T-helper 2 cell treated with Interferon-gamma antibody and Interleukin-4, amounts not matched to agents 5 μg/mL and 100 μg/mL, for 36 hours (primary cell): ENCODE results near the gene EVA1C.
"Not testable (repeated sequence)": the region's sequence is repeated elsewhere in the genome, so short reads cannot be mapped to it uniquely, and the experiment has no call there.

Experiments used
- DNase-seq: peaks from one replicate; pipeline ENCODE4 v3.0.0; 2021; ENCODE audit warnings: low spot score
- H3K27ac Mint-ChIP-seq: one replicate; pipeline ENCODE4 v1.8.0; 2021; ENCODE audit warnings: mild to moderate bottlenecking, mixed read lengths
- H3K27me3 Mint-ChIP-seq: one replicate; pipeline ENCODE4 v1.8.0; 2021; ENCODE audit warnings: low read depth, mixed read lengths
- H3K36me3 Mint-ChIP-seq: one replicate; pipeline ENCODE4 v1.8.0; 2021; ENCODE audit warnings: low read depth, mixed read lengths
- H3K4me1 Mint-ChIP-seq: one replicate; pipeline ENCODE4 v1.8.0; 2021; ENCODE audit warnings: low read depth, mixed read lengths
- H3K4me3 Mint-ChIP-seq: one replicate; pipeline ENCODE4 v1.8.0; 2022; ENCODE audit warnings: mild to moderate bottlenecking, moderate library complexity, mixed read lengths
- H3K9me3 Mint-ChIP-seq: one replicate; pipeline ENCODE4 v1.8.0; 2021; ENCODE audit warnings: mixed read lengths

The EVA1C gene

GRCh38 chr21:32381571-32381970 lies 30.9 kb upstream of the EVA1C start:
- Mint-ChIP-seq H3K4me1 (no peaks in the 10 kb centered on the region), H3K9me3 (no peaks in the 10 kb centered on the region)

GRCh38 chr21:32382108-32382644 lies 30.3 kb upstream of the EVA1C start:
- Mint-ChIP-seq H3K9me3 (no peaks in the 10 kb centered on the region), H3K36me3 (peaks cover 38% of the 10 kb centered on the region), H3K27ac (no peak overlapping the region), H3K4me1 (no peaks in the 10 kb centered on the region), H3K27me3 (no peaks in the 10 kb centered on the region), H3K4me3 (no peak overlapping the region)
- DNase-seq, result no peak

More at GRCh38 chr21:32381571-32381970, 30.9 kb upstream of the EVA1C start:
- no peak for DNase-seq
- H3K27me3 Mint-ChIP-seq, result no peaks in the 10 kb centered on the region
- no peak overlapping the region for H3K4me3 Mint-ChIP-seq
- no peak overlapping the region for H3K27ac Mint-ChIP-seq
- peaks cover 38% of the 10 kb centered on the region for H3K36me3 Mint-ChIP-seq

- Mint-ChIP-seq H3K9me3 (no peaks in the 10 kb centered on the region), H3K27me3 (no peaks in the 10 kb centered on the region), H3K27ac (no peak overlapping the region), H3K36me3 (peaks cover 42% of the 10 kb centered on the region), H3K4me1 (peaks cover 8% of the 10 kb centered on the region), H3K4me3 (no peak overlapping the region)
- DNase-seq, result no peak
Observed at GRCh38 chr21:32383812-32384211, 28.7 kb upstream of the EVA1C start.

DNA sequence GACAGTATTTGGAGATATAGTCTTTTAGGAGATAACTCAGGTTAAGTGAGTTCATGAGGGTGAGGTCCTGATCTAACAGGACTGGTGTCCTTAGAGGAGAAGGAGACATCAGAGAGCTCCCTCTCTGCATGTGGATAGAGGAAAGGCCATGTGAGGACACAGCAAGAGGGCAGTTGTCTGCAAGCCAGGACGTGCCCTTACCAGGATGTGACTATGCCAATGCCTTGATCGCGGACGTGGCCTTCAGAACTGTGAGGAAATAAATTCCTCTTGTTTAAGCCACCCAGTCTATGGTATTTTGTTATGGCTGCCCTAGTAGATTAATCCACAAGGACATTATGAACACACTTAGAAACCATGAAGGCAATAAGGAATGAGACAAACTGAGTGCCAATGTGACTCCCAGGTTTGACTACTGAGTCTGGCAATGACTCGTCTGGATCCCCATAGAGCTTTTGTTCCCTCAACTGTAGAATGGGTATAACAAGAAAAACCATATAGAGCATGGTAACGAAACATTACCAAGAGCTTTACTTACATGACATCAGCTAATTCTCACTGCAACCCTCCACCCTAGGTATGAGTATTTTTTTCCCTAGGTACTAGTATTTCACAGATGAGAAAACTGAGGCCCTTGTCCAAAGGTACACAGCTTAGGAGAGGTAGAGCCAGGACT lies 26.2 kb upstream of the EVA1C start:
- H3K36me3 Mint-ChIP-seq, result peaks cover 34% of the 10 kb centered on the region
- H3K9me3 Mint-ChIP-seq, result no peaks in the 10 kb centered on the region
- no peaks in the 10 kb centered on the region for H3K27me3 Mint-ChIP-seq
- no peak overlapping the region for H3K27ac Mint-ChIP-seq
- no peak overlapping the region for H3K4me3 Mint-ChIP-seq
- H3K4me1 Mint-ChIP-seq, result peaks cover 25% of the 10 kb centered on the region
- no peak for DNase-seq

GRCh38 chr21:32387151-32387550 lies 25.4 kb upstream of the EVA1C start:
- H3K4me3 Mint-ChIP-seq, result no peak overlapping the region
- H3K27ac Mint-ChIP-seq, result no peak overlapping the region
- no peaks in the 10 kb centered on the region for H3K27me3 Mint-ChIP-seq
- H3K9me3 Mint-ChIP-seq, result no peaks in the 10 kb centered on the region
- DNase-seq, result no peak
- H3K4me1 Mint-ChIP-seq, result peaks cover 30% of the 10 kb centered on the region
- H3K36me3 Mint-ChIP-seq, result peaks cover 36% of the 10 kb centered on the region

DNA sequence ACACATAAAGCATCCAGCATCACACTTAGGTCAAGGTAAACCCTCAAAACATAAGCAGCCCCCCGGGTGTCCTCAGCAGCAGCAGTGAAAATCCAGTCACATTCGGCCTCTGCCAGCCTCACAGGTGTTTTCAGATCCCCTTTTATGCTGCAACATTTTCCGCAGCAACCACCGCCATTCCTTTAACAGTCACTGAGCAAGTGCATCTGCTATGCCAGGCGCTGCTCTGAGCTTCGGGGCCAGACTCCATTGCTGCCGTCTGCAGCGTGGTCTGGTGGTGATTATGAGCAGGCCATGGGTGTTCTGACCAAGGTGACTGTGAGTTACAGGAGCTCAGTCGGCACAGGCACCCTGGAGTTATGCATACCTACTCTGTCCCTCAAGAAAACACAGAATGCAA lies 24.2 kb upstream of the EVA1C start:
- H3K27ac Mint-ChIP-seq, result no peak overlapping the region
- H3K36me3 Mint-ChIP-seq, result peaks cover 30% of the 10 kb centered on the region
- no peak overlapping the region for H3K4me3 Mint-ChIP-seq
- H3K9me3 Mint-ChIP-seq, result no peaks in the 10 kb centered on the region
- no peak for DNase-seq
- no peaks in the 10 kb centered on the region for H3K27me3 Mint-ChIP-seq
- H3K4me1 Mint-ChIP-seq, result peaks cover 30% of the 10 kb centered on the region

GRCh38 chr21:32389337-32390015 lies 23.0 kb upstream of the EVA1C start:
- peaks cover 40% of the 10 kb centered on the region for H3K4me1 Mint-ChIP-seq
- no peak for DNase-seq
- peaks cover 22% of the 10 kb centered on the region for H3K36me3 Mint-ChIP-seq
- no peaks in the 10 kb centered on the region for H3K9me3 Mint-ChIP-seq
- no peak overlapping the region for H3K27ac Mint-ChIP-seq
- no peaks in the 10 kb centered on the region for H3K27me3 Mint-ChIP-seq
- H3K4me3 Mint-ChIP-seq, result no peak overlapping the region

DNA sequence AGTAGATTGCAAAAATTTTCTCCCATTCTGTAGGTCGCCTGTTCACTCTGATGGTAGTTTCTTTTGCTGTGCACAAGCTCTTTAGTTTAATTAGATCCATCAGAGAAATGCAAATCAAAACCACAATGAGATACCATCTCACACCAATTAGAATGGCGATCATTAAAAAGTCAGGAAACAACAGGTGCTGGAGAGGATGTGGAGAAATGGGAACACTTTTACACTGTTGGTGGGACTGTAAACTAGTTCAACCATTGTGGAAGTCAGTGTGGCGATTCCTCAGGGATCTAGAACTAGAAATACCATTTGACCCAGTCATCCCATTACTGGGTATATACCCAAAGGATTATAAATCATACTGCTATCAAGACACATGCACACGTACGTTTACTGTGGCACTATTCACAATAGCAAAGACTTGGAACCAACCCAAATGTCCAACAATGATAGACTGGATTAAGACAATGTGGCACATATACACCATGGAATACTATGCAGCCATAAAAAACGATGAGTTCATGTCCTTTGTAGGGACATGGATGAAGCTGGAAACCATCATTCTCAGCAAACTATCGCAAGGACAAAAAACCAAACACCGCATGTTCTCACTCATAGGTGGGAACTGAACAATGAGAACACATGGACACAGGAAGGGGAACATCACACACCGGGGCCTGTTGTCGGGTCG lies 21.8 kb upstream of the EVA1C start:
- DNase-seq, H3K27me3 Mint-ChIP-seq, H3K27ac Mint-ChIP-seq, H3K9me3 Mint-ChIP-seq: not testable (repeated sequence)
- peaks cover 16% of the 10 kb centered on the region for H3K36me3 Mint-ChIP-seq
- H3K4me1 Mint-ChIP-seq, result peaks cover 40% of the 10 kb centered on the region
- peak overlapping the region; percentile 7 for H3K4me3 Mint-ChIP-seq

DNA sequence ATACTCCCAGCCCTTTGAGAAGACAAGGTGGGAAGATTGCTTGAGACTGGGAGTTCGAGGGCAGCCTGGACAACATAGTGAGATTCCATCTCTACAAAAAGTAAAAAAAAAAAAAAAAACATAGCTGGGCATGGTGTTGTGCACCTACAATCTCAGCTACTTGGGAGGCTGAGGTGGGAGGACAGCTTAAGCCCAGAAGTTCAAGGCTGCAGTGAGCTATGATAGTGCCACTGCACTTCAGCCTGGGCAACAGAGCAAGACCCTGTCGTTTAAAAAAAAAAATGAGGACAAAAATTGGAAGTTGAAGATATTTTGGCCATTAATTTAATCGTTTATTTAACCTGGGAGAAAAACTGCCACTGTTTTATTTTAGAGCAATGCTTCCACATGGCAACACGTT lies 20.8 kb upstream of the EVA1C start:
- Mint-ChIP-seq H3K4me1 (peaks cover 40% of the 10 kb centered on the region), H3K4me3 (peak overlapping the region; percentile 92), H3K36me3 (peaks cover 16% of the 10 kb centered on the region), H3K27me3 (peaks cover 4% of the 10 kb centered on the region), H3K27ac (peak overlapping the region; percentile 57), H3K9me3 (no peaks in the 10 kb centered on the region)
- DNase-seq, result no peak

DNA sequence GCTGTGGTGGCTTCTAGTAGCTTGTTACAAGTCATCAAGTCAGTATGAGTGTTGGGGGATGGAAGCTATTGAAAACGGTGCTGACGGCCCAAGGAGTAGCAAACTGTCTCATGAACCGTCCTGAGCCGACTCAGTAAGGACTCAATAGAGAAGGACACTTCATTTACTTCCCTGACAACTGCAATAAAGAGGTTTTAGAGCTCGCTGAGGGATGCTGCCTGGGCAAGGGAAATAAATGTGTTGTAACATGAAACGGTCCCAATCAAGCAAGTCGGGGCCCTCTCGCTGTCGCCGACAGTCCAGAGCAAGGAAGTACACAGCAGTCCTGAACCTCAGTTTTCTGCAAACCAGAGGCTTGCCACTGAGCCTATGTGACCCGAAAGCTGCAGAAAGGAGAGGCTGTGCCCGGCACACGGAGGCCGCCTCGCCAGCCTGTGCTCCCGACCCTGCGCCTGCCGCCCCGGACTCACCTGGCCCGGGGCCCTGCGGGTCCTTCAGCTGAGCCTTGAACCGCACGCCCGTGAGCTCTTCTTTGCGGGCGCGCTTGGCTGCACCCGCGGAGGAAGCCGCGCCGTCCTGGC lies 20.1 kb upstream of the EVA1C start:
- H3K27ac Mint-ChIP-seq, result peak overlapping the region; percentile 88
- H3K4me3 Mint-ChIP-seq, result peak overlapping the region; percentile 92
- DNase-seq, result no peak
- H3K9me3 Mint-ChIP-seq, result no peaks in the 10 kb centered on the region
- H3K36me3 Mint-ChIP-seq, result peaks cover 15% of the 10 kb centered on the region
- H3K27me3 Mint-ChIP-seq, result peaks cover 4% of the 10 kb centered on the region
- H3K4me1 Mint-ChIP-seq, result peaks cover 40% of the 10 kb centered on the region

DNA sequence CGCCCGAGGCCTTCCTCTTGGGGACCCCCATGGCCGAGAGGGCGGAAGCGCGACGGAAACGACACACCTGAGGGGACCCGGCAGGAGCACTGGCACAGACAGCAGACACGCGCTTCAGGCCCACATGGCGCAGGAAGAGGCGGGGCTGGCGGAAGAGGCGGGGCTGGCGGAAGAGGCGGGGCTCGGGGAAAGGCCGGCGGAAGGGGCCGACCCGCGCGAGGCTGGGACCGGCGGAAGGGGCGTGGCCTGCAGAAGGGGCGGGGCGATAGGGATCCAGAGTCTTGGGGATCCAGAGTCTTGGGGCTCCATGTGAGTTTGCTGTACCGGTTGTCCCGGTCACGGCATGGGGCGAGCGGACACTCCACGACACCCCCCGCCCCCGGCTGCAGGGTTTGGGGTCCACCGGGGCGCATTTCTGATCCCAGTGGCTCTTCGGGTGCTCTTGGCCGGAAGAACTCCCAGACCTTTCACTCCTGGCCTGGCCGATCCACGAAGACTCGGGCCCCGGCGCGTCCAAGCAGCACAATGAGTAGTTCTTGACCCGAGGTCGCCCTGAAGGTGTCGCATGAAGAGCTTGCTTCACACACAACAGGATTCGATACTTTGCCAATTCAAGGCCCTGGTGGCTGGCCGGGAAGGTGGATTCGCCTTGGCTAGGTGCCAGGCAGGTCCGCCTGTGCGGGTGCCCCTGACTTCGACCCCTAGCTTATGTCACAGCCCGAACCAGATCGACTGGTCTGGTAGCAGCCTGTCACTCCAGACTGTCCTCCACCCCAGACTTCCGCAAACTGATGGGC lies 19.4 kb upstream of the EVA1C start, which contains the start of gene URB1:
URB1 (minus strand) TSS at position 133 of the 797 bp plus-strand sequence; CDS start at position 31, 102 bp downstream.
- H3K36me3 Mint-ChIP-seq, result peaks cover 10% of the 10 kb centered on the region
- H3K4me3 Mint-ChIP-seq, result peak within 1 kb of the TSS; percentile 92
- peaks cover 6% of the 10 kb centered on the region for H3K27me3 Mint-ChIP-seq
- DNase-seq, result peak; percentile 91
- H3K4me1 Mint-ChIP-seq, result peaks cover 35% of the 10 kb centered on the region
- peak within 1 kb of the TSS; percentile 88 for H3K27ac Mint-ChIP-seq
- H3K9me3 Mint-ChIP-seq, result no peaks in the 10 kb centered on the region

- Mint-ChIP-seq H3K27ac (peak overlapping the region; percentile 88), H3K27me3 (peaks cover 12% of the 10 kb centered on the region), H3K36me3 (peaks cover 10% of the 10 kb centered on the region), H3K9me3 (no peaks in the 10 kb centered on the region), H3K4me3 (peak overlapping the region; percentile 92), H3K4me1 (peaks cover 33% of the 10 kb centered on the region)
- no peak for DNase-seq
Observed at GRCh38 chr21:32393677-32394001, 18.9 kb upstream of the EVA1C start.

DNA sequence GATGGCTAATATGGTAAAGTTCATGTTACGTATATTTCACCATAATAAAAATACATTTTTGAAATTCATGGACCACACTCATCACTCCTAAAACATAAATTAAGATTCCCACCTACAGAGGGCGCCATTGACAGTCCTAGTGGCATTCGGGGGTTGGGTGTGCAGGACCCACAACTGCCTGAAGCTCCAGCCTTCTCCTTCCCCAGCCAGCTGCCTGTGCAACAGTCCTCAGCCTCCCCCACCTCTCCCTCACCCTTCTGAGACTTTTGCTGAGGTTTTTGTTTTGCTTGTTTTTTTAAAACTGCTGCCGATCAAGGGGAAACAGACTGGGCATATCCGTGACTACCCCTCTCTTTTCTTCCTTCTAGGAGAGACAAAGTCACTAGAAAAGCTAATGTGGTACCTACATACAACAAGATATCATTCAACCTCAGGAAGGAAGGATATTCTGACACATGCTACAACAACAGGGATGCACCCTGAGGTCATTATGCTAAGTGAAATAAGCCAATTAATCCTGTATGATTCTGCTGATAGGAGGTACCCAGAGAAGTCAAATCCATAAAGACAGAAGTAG lies 9.2 kb upstream of the EVA1C start:
- Mint-ChIP-seq H3K27me3 (peaks cover 22% of the 10 kb centered on the region), H3K9me3 (no peaks in the 10 kb centered on the region), H3K27ac (no peak overlapping the region), H3K36me3 (no peaks in the 10 kb centered on the region), H3K4me3 (no peak overlapping the region), H3K4me1 (peaks cover 4% of the 10 kb centered on the region)
- peak; percentile 33 for DNase-seq
